ENCODE measurements around the gene EPHB3. TPM values are rescaled to one million over a fixed set of nuclear protein-coding genes. Genes with fewer than 3 reads are reported as not detected.

The EPHB3 gene
- 10 to 100 TPM in 1 of 4 donors, 1 to 10 TPM in 3; 4.1 to 17.7 (median 6.7) TPM for total RNA-seq

DNA sequence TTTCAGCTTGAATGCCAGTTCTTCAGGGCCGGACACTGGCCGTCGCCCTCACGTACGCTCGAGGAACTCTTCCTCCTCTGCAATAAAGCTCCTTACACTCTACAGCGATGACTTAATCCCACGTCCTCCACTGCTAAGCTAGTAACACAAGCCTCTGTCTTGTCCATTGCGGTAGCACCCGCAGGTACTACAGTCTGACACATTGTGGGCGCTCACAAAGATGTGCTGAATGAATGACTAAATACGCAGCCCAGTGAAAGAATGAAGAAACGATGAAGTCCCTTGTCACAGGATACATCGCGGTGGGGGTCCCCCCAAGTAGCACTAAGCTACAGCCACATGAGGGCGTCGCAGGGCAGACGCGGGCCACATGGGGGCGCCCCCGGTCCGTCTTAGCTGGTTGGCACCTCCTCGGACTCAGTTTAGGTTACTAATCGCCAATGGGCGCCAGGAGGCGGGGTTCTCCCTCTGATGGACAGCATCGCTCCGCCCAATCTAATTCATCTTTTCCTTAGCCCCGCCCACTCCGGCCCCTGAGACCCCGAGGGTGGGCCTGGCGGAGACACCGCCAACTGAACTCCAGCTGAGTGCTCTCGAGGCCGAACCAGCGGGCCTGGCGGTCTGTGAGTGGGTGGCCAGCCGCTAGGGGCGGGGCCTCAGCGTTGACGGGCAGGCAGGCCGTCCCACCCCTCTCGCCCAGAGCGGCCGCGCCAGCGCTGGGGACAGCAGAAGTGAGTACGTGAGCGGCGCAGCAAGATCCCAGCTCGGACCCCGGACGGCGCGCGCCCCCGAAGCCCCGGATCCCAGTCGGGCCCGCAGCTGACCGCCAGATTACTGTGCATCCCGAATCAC, at the start of gene EPHB3:
EPHB3 (plus strand) TSS at position 725 of the 852 bp plus-strand sequence. CDS start 451 bp downstream, outside the sequence.
- Histone ChIP-seq H3K27ac (peak within 1 kb of the TSS; percentile 76 to 88 (median 83)), H3K4me1 (peaks cover 17 to 68% (median 46%) of the 10 kb centered on the region in 4 donors)
- WGBS, 2 donors (ENCODE audit: low coverage in 1 of 2), result 0 to 1% methylated on average over 3 to 54 of the region's 62 CpGs

DNA sequence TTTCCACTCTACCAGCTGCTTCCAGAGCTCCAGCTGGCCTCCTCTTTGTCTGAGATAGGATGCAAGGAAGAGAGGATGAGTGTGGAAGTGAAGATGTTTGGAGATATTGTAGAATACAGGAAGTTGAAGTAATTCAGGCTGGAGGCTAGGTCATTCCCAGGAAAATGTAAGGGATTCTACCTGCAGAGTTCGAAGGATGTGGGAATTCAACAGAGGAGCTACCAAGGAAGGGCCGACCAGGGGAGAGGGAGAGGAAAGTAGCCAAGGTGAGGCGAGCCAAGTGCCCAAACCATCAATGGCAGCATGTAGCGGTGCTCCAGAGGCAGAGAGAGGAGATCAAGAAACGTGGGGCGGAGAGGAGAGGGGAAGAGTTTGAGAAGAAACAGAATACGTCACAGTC, 49.0 kb upstream of the EPHB3 start:
- Histone ChIP-seq H3K36me3 (no peaks in the 10 kb centered on the region), H3K4me3 (no peak overlapping the region), H3K27ac (no peak overlapping the region), H3K27me3 (peaks cover 79% of the 10 kb centered on the region), H3K4me1 (peaks cover 0 to 11% (median 7%) of the 10 kb centered on the region in 4 donors), H3K9me3 (no peaks in the 10 kb centered on the region)
- DNase-seq, result no peak
- in situ Hi-C loops (cut with MboI; ENCODE audit: low pct_ligation_motif_present in 1 of 4, low pct_unique_long_range_greater_than_20kb in 1 of 4, low sequenced_read_pairs in 3 of 4) (no loop called here), intact Hi-C loops (cut with DNase I; ENCODE audit: low total_unique reads) (loop anchor here (10.0 kb wide), 1 partner anchor 148 kb away; the partner anchor contains the start of genes CLCN2 and POLR2H)
- TF ChIP-seq EP300 (IDR thresholded peaks at IDR 0.05; ENCODE audit: low read depth), result no peak
- no peak for TF ChIP-seq POLR2AphosphoS5 (IDR thresholded peaks at IDR 0.05)
- TF ChIP-seq, protein P1, sequence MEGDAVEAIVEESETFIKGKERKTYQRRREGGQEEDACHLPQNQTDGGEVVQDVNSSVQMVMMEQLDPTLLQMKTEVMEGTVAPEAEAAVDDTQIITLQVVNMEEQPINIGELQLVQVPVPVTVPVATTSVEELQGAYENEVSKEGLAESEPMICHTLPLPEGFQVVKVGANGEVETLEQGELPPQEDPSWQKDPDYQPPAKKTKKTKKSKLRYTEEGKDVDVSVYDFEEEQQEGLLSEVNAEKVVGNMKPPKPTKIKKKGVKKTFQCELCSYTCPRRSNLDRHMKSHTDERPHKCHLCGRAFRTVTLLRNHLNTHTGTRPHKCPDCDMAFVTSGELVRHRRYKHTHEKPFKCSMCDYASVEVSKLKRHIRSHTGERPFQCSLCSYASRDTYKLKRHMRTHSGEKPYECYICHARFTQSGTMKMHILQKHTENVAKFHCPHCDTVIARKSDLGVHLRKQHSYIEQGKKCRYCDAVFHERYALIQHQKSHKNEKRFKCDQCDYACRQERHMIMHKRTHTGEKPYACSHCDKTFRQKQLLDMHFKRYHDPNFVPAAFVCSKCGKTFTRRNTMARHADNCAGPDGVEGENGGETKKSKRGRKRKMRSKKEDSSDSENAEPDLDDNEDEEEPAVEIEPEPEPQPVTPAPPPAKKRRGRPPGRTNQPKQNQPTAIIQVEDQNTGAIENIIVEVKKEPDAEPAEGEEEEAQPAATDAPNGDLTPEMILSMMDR (IDR thresholded peaks at IDR 0.05), result no peak
- TF ChIP-seq POLR2A (IDR thresholded peaks at IDR 0.05), result no peak
- 75 to 81% methylated on average over 6 to 7 of the region's 7 CpGs for WGBS, 2 donors (ENCODE audit: low coverage in 1 of 2)

More for the DNA sequence above, at the start of gene EPHB3:
- Histone ChIP-seq H3K9me3 (no peaks in the 10 kb centered on the region), H3K27me3 (no peaks in the 10 kb centered on the region), H3K36me3 (no peaks in the 10 kb centered on the region), H3K4me3 (peak within 1 kb of the TSS; percentile 61 to 77 (median 69))
- TF ChIP-seq POLR2AphosphoS5 (IDR thresholded peaks at IDR 0.05) (peak; percentile 94 to 98 (median 96)), EP300 (IDR thresholded peaks at IDR 0.05; ENCODE audit: low read depth) (no peak), POLR2A (IDR thresholded peaks at IDR 0.05) (peak; percentile 95)
- TF ChIP-seq, protein P1 (IDR thresholded peaks at IDR 0.05), result peak; percentile 94 to 100 (median 98)
- in situ Hi-C loops (cut with MboI; ENCODE audit: low pct_ligation_motif_present in 1 of 4, low pct_unique_long_range_greater_than_20kb in 1 of 4, low sequenced_read_pairs in 3 of 4), result no loop called here
- DNase-seq, result peak; percentile 99
- intact Hi-C loops (cut with DNase I; ENCODE audit: low total_unique reads), result loop anchor here (1.0 kb wide), 2 partner anchors 166 to 216 kb away; no protein-coding TSS in a partner anchor

DNA sequence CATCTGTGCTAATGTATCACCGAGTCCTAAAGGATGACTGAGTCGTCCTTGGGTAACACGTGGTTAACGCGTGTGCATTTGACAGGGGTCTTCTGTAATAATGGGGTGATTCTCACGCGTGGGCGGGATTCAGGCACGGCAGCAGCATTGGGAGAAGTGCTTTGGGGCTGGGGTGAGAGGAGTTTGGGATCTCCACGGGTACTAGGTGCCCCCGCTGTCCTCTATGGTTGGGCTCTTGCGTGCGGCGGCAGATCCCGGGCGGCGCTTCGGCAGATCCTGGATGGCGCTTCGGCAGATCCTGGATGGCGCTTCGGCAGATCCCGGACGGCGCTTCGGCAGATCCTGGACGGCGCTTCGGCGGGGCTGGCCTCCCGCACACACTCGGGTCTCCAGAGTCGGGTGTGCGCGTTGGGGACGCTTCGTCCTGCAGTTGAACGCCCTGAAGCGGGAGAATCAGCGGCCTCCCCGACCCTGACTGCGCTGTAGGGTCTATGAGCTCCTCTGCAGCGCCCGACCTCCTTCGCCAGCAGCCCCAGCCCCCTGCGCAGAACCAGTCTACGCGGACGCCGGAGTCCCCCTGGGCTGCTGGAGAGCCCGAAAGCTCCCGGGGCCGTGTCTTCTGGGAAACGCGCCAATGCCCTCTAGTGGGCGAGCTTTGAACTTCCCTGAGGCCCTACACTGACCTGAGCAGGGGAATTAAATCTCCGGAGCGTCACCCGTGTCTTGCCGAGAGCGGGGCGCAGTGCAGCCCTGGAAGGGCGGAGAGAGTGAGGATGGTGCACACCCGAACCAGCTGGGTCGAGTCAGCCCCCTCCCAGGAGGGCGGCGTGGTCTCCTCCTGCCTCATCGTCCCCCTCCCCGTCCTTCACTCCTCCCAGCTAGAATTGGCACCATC, 48.1 kb upstream of the EPHB3 start:
- Histone ChIP-seq H3K9me3 (no peaks in the 10 kb centered on the region), H3K27ac (no peak overlapping the region), H3K4me3 (peak overlapping the region; percentile 11 to 49 (median 28)), H3K36me3 (no peaks in the 10 kb centered on the region), H3K27me3 (peaks cover 81% of the 10 kb centered on the region), H3K4me1 (peaks cover 0 to 11% (median 7%) of the 10 kb centered on the region in 4 donors)
- 8% methylated on average over 56 of the region's 69 CpGs; no CpG with 5 or more reads in 1 of the 2 donors for WGBS, 2 donors (ENCODE audit: low coverage in 1 of 2)
- in situ Hi-C loops (cut with MboI; ENCODE audit: low pct_ligation_motif_present in 1 of 4, low pct_unique_long_range_greater_than_20kb in 1 of 4, low sequenced_read_pairs in 3 of 4) (no loop called here), intact Hi-C loops (cut with DNase I; ENCODE audit: low total_unique reads) (loop anchor here (10.0 kb wide), 1 partner anchor 149 kb away; the partner anchor contains the start of genes CLCN2 and POLR2H)
- peak; percentile 87 for DNase-seq
- TF ChIP-seq POLR2A (IDR thresholded peaks at IDR 0.05), result no peak
- TF ChIP-seq, protein P1 (IDR thresholded peaks at IDR 0.05), result peak; percentile 83 to 91 (median 87)
